Osteoblast (primary cell): ENCODE data around the gene DAAM2. TPM values are rescaled to one million over a fixed set of nuclear protein-coding genes. Genes with fewer than 3 reads are reported as not detected.

Experiments used
- DNase-seq: peaks from one replicate; pipeline ENCODE4 v3.0.0; 2011; ENCODE audit warnings: low spot score, mixed read lengths; ENCODE audit not compliant: insufficient read length; ENCODE audit errors: missing footprints
- H2AFZ ChIP-seq: 2 replicates; pipeline ENCODE4 v1.6.0; 2011; ENCODE audit warnings: mild to moderate bottlenecking, low read length
- H3K27ac ChIP-seq: 2 replicates; pipeline ENCODE4 v1.5.1; 2011; ENCODE audit warnings: mild to moderate bottlenecking, low read depth, low read length, moderate library complexity
- H3K27me3 ChIP-seq: 2 replicates; pipeline ENCODE4 v1.6.0; 2012; ENCODE audit warnings: mild to moderate bottlenecking, control low read depth, inconsistent platforms, low read length, moderate library complexity; ENCODE audit not compliant: insufficient read depth
- H3K36me3 ChIP-seq: 2 replicates; pipeline ENCODE4 v1.5.1; 2011; ENCODE audit warnings: mild to moderate bottlenecking, low read length, control low read depth, moderate library complexity; ENCODE audit not compliant: insufficient read depth
- H3K4me1 ChIP-seq: 2 replicates; pipeline ENCODE4 v1.5.1; 2011; ENCODE audit warnings: mild to moderate bottlenecking, low read length, control low read depth, moderate library complexity; ENCODE audit not compliant: insufficient read depth
- H3K4me2 ChIP-seq: 2 replicates; pipeline ENCODE4 v1.6.0; 2011; ENCODE audit warnings: mild to moderate bottlenecking, low read length; ENCODE audit not compliant: insufficient read depth
- H3K4me3 ChIP-seq: fragments of 200-600 bp; sonication (generic); 3 replicates; pipeline ENCODE4 v1.5.1; 2012; ENCODE audit warnings: mild to moderate bottlenecking, low read length, inconsistent platforms; ENCODE audit not compliant: insufficient read depth
- H3K79me2 ChIP-seq: 2 replicates; pipeline ENCODE4 v1.6.0; 2012; ENCODE audit warnings: mild to moderate bottlenecking, low read length, control low read depth, inconsistent platforms; ENCODE audit not compliant: insufficient read depth
- H3K9me3 ChIP-seq: 2 replicates; pipeline ENCODE4 v1.5.1; 2011; ENCODE audit warnings: low read depth, low read length, control low read depth
- H4K20me1 ChIP-seq: 2 replicates; pipeline ENCODE4 v1.6.0; 2012; ENCODE audit warnings: mild to moderate bottlenecking, low read length, control low read depth; ENCODE audit not compliant: insufficient read depth
- total RNA-seq: library from RNA; depleted of rRNA; stranded (reverse); fragments of >200 nt; gene quantifications from 2 replicates; pipeline ENCODE4 v1.2.3, GENCODE V29; 2012
- TF ChIP-seq, protein P1 (sequence below): IDR thresholded peaks from 2 replicates; pipeline ENCODE4 v1.5.1; 2011; ENCODE audit warnings: mild to moderate bottlenecking, low read depth, low read length, moderate library complexity; ENCODE audit errors: extremely low read depth

Gene DAAM2
- total RNA-seq, result 29.0 and 46.9 TPM in 2 replicates

DNA sequence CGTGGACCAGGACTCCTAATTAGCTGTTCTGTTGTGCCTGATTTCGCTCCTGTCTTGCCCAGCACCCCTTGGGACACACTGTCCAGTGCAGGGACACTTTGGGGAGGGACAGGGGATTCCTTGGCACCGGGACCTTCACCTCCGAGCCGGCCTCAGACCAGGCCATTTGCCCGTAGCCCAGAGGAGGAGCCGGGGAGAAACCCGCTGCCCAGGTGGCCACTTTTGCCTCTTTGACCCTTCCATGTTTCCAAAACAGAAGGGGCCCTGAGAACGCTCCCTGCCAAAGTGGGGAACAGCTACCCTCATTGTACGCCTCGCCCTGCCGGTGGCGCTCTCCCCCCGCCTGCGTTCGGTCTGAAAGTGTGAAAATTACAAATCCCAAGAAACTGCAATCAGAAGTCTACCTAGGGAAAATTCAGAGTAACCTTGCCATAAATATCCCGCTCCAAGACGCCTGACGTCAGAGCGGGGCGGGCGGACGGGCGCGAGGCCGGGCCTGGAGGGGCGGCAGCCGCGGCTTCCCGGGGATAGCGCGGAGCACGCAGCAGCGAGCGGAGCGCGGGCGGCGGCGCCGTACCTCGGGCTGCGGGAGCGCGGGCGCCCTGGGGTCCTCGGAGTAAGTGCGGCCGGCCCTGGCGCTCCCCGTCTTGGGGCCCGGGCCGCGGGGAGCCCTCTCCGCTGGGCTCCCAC lies at the start of gene DAAM2:
Gene DAAM2 (plus strand): TSS at position 527 of the 690 bp plus-strand sequence. CDS start 63,927 bp downstream, outside the sequence.
- peak within 1 kb of the TSS; percentile 85 for H2AFZ ChIP-seq
- TF ChIP-seq, protein P1, sequence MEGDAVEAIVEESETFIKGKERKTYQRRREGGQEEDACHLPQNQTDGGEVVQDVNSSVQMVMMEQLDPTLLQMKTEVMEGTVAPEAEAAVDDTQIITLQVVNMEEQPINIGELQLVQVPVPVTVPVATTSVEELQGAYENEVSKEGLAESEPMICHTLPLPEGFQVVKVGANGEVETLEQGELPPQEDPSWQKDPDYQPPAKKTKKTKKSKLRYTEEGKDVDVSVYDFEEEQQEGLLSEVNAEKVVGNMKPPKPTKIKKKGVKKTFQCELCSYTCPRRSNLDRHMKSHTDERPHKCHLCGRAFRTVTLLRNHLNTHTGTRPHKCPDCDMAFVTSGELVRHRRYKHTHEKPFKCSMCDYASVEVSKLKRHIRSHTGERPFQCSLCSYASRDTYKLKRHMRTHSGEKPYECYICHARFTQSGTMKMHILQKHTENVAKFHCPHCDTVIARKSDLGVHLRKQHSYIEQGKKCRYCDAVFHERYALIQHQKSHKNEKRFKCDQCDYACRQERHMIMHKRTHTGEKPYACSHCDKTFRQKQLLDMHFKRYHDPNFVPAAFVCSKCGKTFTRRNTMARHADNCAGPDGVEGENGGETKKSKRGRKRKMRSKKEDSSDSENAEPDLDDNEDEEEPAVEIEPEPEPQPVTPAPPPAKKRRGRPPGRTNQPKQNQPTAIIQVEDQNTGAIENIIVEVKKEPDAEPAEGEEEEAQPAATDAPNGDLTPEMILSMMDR, result peak; percentile 5
- peak; percentile 92 for DNase-seq
- H3K27me3 ChIP-seq, result no peaks in the 10 kb centered on the region
- H3K36me3 ChIP-seq, result no peaks in the 10 kb centered on the region
- H3K4me1 ChIP-seq, result peaks cover 26% of the 10 kb centered on the region
- H3K9me3 ChIP-seq, result no peaks in the 10 kb centered on the region
- peaks cover 16% of the 10 kb centered on the region for H3K79me2 ChIP-seq
- peak within 1 kb of the TSS; percentile 32 for H3K27ac ChIP-seq
- peak within 1 kb of the TSS; percentile 84 for H3K4me3 ChIP-seq
- H3K4me2 ChIP-seq, result peak within 1 kb of the TSS; percentile 92
- H4K20me1 ChIP-seq, result peaks cover 5% of the 10 kb centered on the region

- no peaks in the 10 kb centered on the region for H3K4me1 ChIP-seq
- no peaks in the 10 kb centered on the region for H3K79me2 ChIP-seq
- no peaks in the 10 kb centered on the region for H4K20me1 ChIP-seq
- no peak overlapping the region for H2AFZ ChIP-seq
- TF ChIP-seq, protein P1, result no peak
- DNase-seq, result no peak
- H3K27ac ChIP-seq, result no peak overlapping the region
- no peaks in the 10 kb centered on the region for H3K9me3 ChIP-seq
- no peaks in the 10 kb centered on the region for H3K27me3 ChIP-seq
- H3K36me3 ChIP-seq, result no peaks in the 10 kb centered on the region
- no peak overlapping the region for H3K4me3 ChIP-seq
- H3K4me2 ChIP-seq, result no peak overlapping the region
These were observed 45.4 kb upstream of the DAAM2 start for GRCh38 chr6:39746795-39747194.

DNA sequence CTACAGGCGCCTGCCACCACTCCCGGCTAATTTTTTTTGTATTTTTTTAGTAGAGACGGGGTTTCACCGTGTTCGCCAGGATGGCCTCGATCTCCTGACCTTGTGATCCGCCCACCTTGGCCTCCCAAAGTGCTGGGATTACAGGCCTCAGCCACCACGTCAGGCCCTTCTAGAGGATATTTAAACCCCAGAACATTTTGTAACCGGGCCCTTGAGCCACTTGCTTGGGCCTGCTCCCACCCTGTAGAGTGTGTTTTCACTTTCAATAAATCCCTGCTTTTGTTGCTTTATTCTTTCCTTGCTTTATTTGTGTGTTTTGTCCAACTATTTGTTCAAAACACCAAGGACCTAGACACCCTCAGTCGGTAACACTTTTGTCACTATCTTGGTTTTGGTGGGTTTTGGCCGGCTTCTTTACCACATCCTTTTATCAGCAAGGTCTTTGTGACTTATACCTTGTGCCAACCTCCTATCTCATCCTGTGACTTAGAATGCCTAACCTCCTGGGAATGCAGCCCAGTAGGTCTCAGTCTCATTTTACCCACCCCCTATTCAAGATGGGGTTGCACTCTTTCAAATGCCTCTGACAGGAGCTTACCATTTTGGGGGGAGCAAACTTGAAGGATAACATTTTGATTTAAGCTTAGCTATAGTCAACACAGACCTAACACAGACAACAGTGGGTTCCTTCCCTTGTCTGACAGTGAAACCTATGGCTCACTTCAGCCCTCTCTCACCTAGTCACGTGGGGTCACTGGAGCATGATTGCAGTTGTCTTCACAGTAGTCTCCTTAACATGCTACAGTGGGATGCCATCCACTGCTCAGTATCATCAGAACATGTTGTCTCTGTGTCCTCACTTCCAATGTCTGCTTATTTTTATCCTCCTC lies 39.1 kb upstream of the DAAM2 start:
- Histone ChIP-seq H3K4me1 (no peaks in the 10 kb centered on the region), H3K79me2 (no peaks in the 10 kb centered on the region), H3K36me3 (no peaks in the 10 kb centered on the region), H3K9me3 (no peaks in the 10 kb centered on the region), H2AFZ (no peak overlapping the region), H4K20me1 (no peaks in the 10 kb centered on the region), H3K27ac (no peak overlapping the region), H3K4me2 (no peak overlapping the region), H3K27me3 (no peaks in the 10 kb centered on the region), H3K4me3 (no peak overlapping the region)
- TF ChIP-seq, protein P1, result no peak
- DNase-seq, result no peak

- no peaks in the 10 kb centered on the region for H3K79me2 ChIP-seq
- H3K27me3 ChIP-seq, result no peaks in the 10 kb centered on the region
- no peaks in the 10 kb centered on the region for H3K4me1 ChIP-seq
- no peak overlapping the region for H3K4me3 ChIP-seq
- H3K27ac ChIP-seq, result no peak overlapping the region
- H3K4me2 ChIP-seq, result no peak overlapping the region
- TF ChIP-seq, protein P1, result no peak
- H4K20me1 ChIP-seq, result no peaks in the 10 kb centered on the region
- no peaks in the 10 kb centered on the region for H3K9me3 ChIP-seq
- no peaks in the 10 kb centered on the region for H3K36me3 ChIP-seq
- DNase-seq, result no peak
- no peak overlapping the region for H2AFZ ChIP-seq
These were observed 38.5 kb upstream of the DAAM2 start for GRCh38 chr6:39753725-39754045.
